Neutrophil (primary cell): ENCODE measurements around the gene MACROD1.

Experiments
- H3K27ac ChIP-seq: fragments of 200-600 bp; sonication (generic); 2 replicates; pipeline ENCODE4 v1.5.1; 2016; ENCODE audit warnings: mild to moderate bottlenecking, moderate library complexity
- H3K27me3 ChIP-seq: fragments of 200-600 bp; sonication (generic); 2 replicates; pipeline ENCODE4 v1.6.0; 2016; ENCODE audit warnings: mild to moderate bottlenecking
- H3K36me3 ChIP-seq: fragments of 200-600 bp; sonication (generic); 2 replicates; pipeline ENCODE4 v1.5.1; 2017
- H3K4me1 ChIP-seq, 2 experiments: fragments of 200-600 bp in 1 of 2; sonication (generic) in 1 of 2; 1 replicate in 1 of 2; 2 replicates in 1 of 2; pipeline versions ENCODE4 v1.5.1 to v1.6.1; 2013 to 2016; ENCODE audit warnings: low read depth in 1 of 2, low read length in 1 of 2, mild to moderate bottlenecking in 1 of 2, moderate library complexity in 1 of 2; ENCODE audit not compliant: control insufficient read depth in 1 of 2, insufficient read depth in 1 of 2
- H3K4me3 ChIP-seq, 2 experiments: fragments of 200-600 bp in 1 of 2; sonication (generic) in 1 of 2; 1 replicate in 1 of 2; 2 replicates in 1 of 2; pipeline ENCODE4 v1.5.1; 2013 to 2016; ENCODE audit warnings: low read depth in 1 of 2, low read length in 1 of 2, mild to moderate bottlenecking in 1 of 2, moderate library complexity in 1 of 2
- H3K9me3 ChIP-seq: fragments of 200-600 bp; sonication (generic); 2 replicates; pipeline ENCODE4 v1.5.1; 2016
- TF ChIP-seq, protein P1 (sequence below): fragments of 200-600 bp; sonication (generic); IDR thresholded peaks from 2 replicates; pipeline ENCODE4 v1.5.1; 2016; ENCODE audit warnings: antibody characterized with exemption

The MACROD1 gene

DNA sequence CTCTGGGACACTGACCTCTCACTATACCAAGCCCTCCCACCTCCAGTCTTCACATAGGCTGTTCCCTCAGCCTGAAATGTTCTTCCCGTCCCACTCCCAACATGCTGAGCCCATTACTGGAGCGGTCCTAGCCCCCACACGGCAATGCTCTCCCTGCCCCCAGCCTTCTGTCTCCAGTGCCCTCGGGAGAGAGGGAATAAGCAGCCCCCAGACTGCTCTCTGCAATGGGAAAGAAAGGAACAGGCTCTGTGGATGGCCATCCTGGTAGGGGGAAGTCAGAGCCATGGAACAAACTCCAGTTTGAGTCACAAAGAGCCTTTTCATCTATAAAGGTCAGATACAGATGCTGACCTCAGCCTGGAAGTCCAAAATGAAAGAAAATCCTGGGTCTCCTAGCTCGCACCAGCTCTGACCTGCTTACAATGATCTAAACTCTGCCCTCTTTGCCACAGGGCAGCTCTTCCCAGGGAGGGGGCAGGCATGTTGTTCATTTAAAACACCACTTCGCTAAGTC is 67.5 kb downstream of the MACROD1 start:
- no peak overlapping the region for H3K4me3 ChIP-seq
- no peaks in the 10 kb centered on the region for H3K36me3 ChIP-seq
- no peaks in the 10 kb centered on the region for H3K9me3 ChIP-seq
- TF ChIP-seq, protein P1, sequence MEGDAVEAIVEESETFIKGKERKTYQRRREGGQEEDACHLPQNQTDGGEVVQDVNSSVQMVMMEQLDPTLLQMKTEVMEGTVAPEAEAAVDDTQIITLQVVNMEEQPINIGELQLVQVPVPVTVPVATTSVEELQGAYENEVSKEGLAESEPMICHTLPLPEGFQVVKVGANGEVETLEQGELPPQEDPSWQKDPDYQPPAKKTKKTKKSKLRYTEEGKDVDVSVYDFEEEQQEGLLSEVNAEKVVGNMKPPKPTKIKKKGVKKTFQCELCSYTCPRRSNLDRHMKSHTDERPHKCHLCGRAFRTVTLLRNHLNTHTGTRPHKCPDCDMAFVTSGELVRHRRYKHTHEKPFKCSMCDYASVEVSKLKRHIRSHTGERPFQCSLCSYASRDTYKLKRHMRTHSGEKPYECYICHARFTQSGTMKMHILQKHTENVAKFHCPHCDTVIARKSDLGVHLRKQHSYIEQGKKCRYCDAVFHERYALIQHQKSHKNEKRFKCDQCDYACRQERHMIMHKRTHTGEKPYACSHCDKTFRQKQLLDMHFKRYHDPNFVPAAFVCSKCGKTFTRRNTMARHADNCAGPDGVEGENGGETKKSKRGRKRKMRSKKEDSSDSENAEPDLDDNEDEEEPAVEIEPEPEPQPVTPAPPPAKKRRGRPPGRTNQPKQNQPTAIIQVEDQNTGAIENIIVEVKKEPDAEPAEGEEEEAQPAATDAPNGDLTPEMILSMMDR = no peak
- no peak overlapping the region for H3K27ac ChIP-seq
- H3K4me1 ChIP-seq = no peaks in the 10 kb centered on the region
- H3K27me3 ChIP-seq = peaks cover 16% of the 10 kb centered on the region

DNA sequence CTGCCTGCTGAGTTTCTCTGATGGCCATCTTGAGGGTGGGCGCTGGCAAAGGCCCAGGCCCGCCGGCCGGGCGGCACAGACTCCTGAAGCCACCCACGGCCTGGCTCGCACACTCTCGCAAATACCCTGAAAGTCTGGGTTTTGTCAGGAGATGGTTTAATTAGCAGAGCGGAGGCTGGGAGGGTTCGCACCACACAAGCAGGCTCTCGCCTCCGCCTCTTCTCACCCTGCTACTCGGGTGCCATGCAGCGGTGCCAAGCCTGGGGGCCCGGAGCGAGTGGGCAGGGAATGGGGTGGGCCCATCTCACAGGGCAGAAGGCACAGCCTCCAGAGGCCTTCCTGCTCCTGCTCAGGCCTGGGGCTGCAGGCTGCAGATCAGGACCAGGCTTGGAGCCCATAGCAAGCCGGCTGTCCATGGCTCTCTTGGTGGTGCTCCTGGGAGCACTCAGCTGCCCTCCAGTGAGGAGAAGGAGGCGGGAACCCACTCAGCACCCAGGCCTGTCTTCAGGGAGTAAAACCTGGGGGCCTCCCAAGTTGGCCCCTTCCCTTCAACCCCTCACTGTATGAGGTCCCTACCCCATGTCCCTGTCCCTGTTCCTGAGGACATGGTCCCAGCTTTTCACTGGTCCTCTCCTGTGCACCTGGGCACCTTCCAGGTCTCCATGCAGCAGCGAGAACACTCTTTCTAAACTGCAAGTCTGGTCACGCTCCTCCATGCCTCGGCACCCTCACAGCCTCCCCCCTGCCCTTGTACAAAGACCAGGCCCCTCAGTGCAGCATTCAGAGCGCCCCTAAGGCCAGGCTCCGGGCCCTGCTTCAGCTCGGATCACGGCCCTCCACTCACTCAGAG is 68.2 kb downstream of the MACROD1 start:
- Histone ChIP-seq H3K36me3 (no peaks in the 10 kb centered on the region), H3K4me3 (no peak overlapping the region), H3K27me3 (peaks cover 16% of the 10 kb centered on the region), H3K4me1 (no peaks in the 10 kb centered on the region), H3K27ac (no peak overlapping the region), H3K9me3 (no peaks in the 10 kb centered on the region)
- TF ChIP-seq, protein P1 = no peak

DNA sequence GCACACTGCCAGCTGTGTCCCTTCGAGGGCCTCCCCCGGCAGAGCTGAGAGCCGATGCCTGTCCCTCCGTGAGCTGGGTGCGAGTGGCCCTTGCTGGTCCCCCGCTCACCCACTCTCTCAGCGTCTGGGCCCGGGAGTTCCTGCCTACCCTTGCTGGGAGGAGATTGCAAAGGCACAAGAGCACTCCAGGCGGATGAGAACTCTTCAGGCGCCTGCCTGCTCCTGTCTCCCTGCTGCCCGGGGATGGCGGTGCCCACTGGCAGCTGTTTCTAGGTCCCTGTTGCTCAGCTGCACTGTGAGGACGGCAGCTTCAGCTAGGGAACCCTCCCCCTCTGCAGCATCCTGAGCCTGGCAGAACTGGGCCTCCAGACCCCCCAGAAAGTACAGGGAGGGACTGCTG is 69.1 kb downstream of the MACROD1 start:
- Histone ChIP-seq H3K36me3 (no peaks in the 10 kb centered on the region), H3K27ac (no peak overlapping the region), H3K4me1 (no peaks in the 10 kb centered on the region), H3K27me3 (peaks cover 18% of the 10 kb centered on the region), H3K4me3 (no peak overlapping the region), H3K9me3 (no peaks in the 10 kb centered on the region)
- TF ChIP-seq, protein P1 = no peak

DNA sequence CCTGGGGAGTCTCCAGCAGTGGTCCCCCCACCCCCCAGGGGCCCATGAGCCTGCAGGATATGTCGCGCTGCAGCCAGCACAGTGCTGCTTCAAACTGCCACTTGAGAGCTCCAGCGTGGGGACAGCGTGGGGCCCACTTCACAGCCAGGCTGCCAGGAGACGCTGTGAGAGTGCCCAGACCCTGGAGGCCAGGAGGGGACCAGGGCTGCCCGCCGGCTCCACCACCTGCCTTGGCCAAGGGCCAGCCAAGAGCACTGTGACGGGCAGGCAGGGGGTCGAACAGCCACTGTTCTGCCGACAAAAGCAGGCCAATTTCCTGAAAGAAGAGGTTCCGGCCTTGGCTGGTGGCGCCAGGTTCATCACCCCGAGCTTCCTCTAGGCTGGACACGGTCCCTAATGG is 70.0 kb downstream of the MACROD1 start:
- no peak overlapping the region for H3K27ac ChIP-seq
- H3K36me3 ChIP-seq = no peaks in the 10 kb centered on the region
- no peak overlapping the region for H3K4me3 ChIP-seq
- peaks cover 0 to 4% of the 10 kb centered on the region in 2 experiments for H3K4me1 ChIP-seq
- H3K9me3 ChIP-seq = no peaks in the 10 kb centered on the region
- TF ChIP-seq, protein P1 = no peak
- peaks cover 27% of the 10 kb centered on the region for H3K27me3 ChIP-seq

DNA sequence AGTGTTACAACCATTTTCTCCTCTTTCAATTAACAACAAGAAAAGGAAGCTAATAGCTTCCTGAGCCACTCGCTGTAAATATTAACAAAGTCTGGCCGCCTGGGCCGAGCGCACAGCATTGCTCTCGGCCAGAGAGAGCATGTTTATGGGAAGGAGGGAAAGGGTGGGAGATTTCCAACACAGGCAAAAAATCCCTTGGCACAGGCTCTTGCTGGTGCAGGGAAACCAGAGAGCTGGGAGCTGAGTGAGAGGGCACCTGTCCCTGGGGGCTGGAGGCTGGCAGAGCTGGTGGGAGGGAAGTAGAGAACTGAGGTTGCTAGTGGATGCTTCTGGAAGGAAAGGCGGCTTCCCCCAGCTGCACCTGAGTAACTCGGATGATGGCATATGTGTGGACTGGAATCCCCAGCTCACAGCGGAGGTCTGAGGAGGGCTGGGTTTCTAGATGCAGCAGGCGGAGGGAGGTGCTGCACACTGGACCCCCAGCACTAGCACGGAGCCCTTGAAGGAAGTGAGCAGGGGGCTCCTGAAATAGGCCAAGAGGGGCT is 70.6 kb downstream of the MACROD1 start:
- Histone ChIP-seq H3K4me3 (no peak overlapping the region), H3K36me3 (no peaks in the 10 kb centered on the region), H3K27ac (no peak overlapping the region), H3K27me3 (peaks cover 33% of the 10 kb centered on the region), H3K9me3 (no peaks in the 10 kb centered on the region), H3K4me1 (peaks cover 0 to 4% of the 10 kb centered on the region in 2 experiments)
- TF ChIP-seq, protein P1 = no peak
